HCT116 (cell line): ENCODE results near the gene CYTH2. TPM values are rescaled to one million over a fixed set of nuclear protein-coding genes. Genes with fewer than 3 reads are reported as not detected.

Source experiments
- ATAC-seq: fragments of 200-7000 bp; cut with Tn5 transposase; 2 replicates; pipeline ENCODE4 v1.9.1; 2020; ENCODE audit warnings: mild to moderate bottlenecking, moderate library complexity
- BruUV-seq: library from RNA; stranded (reverse); fragments of 400-500 nt; replicated peaks from 2 replicates; lab custom pipeline; 2021; lab: Mats Ljungman, UMichigan
- CTCF ChIA-PET: fragments of 300-600 bp; sonication (Branson Sonifier 250); formaldehyde crosslinking; loops from one replicate; lab custom pipeline; 2021; ENCODE audit warnings: antibody characterized with exemption; lab: Charles Lee
- POLR2A ChIA-PET: fragments of 300-600, 350-600 bp; sonication (Branson Sonifier 250); formaldehyde crosslinking; loops from one replicate; lab custom pipeline; 2021; ENCODE audit warnings: antibody characterized with exemption; lab: Charles Lee
- RAD21 ChIA-PET, 2 experiments: fragments of 300-600 bp; sonication (Branson Sonifier 250); formaldehyde crosslinking; loops; one replicate each; lab custom pipeline; 2023; ENCODE audit warnings: low total read pairs in 2 of 2; ENCODE audit not compliant: uncharacterized antibody in 2 of 2, unreplicated experiment in 2 of 2, low non-redundant PET in 1 of 2; lab: Charles Lee
- DNase-seq: peaks from one replicate; pipeline ENCODE4 v3.0.0-alpha.2; 2010; ENCODE audit warnings: low read depth, low spot score
- H2AFZ ChIP-seq: fragments of 200-600 bp; shearing (Covaris generic), sonication (generic); 2 replicates; pipeline ENCODE4 v1.6.1; 2017; ENCODE audit warnings: low read depth, mixed run types, mixed read lengths, antibody characterized with exemption, low read length; ENCODE audit not compliant: poor library complexity, severe bottlenecking
- H3K27ac ChIP-seq: 2 replicates; pipeline ENCODE4 v1.5.1; 2012; ENCODE audit warnings: low read depth, low read length
- H3K27me3 ChIP-seq: fragments of 200-600 bp; sonication (generic); 2 replicates; pipeline ENCODE4 v1.6.1; 2016; ENCODE audit warnings: mixed run types, low read length, mixed read lengths; ENCODE audit not compliant: insufficient read depth
- H3K36me3 ChIP-seq, 2 experiments: fragments of 200-500 bp in 1 of 2; fragments of 200-600 bp in 1 of 2; sonication (Bioruptor generic) in 1 of 2; sonication (generic) in 1 of 2; 2 replicates each; pipeline versions ENCODE4 v1.5.1 to v1.6.1; 2014 to 2016; ENCODE audit warnings: low read length in 2 of 2, inconsistent platforms in 1 of 2, mixed read lengths in 1 of 2, mixed run types in 1 of 2; ENCODE audit not compliant: insufficient read depth in 2 of 2, control insufficient read depth in 1 of 2
- H3K4me1 ChIP-seq, 2 experiments: fragments of 200-600 bp in 1 of 2; sonication (generic) in 1 of 2; 2 replicates each; pipeline versions ENCODE4 v1.5.1 to v1.6.1; 2012 to 2017; ENCODE audit warnings: low read length in 2 of 2, inconsistent platforms in 1 of 2, mild to moderate bottlenecking in 1 of 2, mixed read lengths in 1 of 2, mixed run types in 1 of 2, moderate library complexity in 1 of 2; ENCODE audit not compliant: insufficient read depth in 2 of 2, control insufficient read depth in 1 of 2
- H3K4me2 ChIP-seq: fragments of 200-600 bp; sonication (generic); 2 replicates; pipeline ENCODE4 v1.6.1; 2017; ENCODE audit warnings: mixed run types, low read length, mixed read lengths
- H3K4me3 ChIP-seq, 2 experiments: fragments of 200-600 bp in 1 of 2; sonication (generic) in 1 of 2; replicated peaks in 1 of 2; 2 replicates each; pipeline ENCODE4 v1.5.1; 2011 to 2016; ENCODE audit warnings: low read length in 2 of 2, control low read depth in 1 of 2, low read depth in 1 of 2, mild to moderate bottlenecking in 1 of 2, mixed read lengths in 1 of 2, mixed run types in 1 of 2
- H3K79me2 ChIP-seq: fragments of 200-600 bp; sonication (generic); 2 replicates; pipeline ENCODE4 v1.6.1; 2017; ENCODE audit warnings: mild to moderate bottlenecking, mixed run types, low read length, moderate library complexity, mixed read lengths; ENCODE audit not compliant: insufficient read depth
- H3K9ac ChIP-seq: fragments of 200-600 bp; sonication (generic); 2 replicates; pipeline ENCODE4 v1.6.1; 2016; ENCODE audit warnings: low read length, mixed read lengths
- H3K9me2 ChIP-seq: fragments of 200-600 bp; sonication (generic), shearing (Covaris generic); 2 replicates; pipeline ENCODE4 v1.6.1; 2017; ENCODE audit warnings: mixed run types, mild to moderate bottlenecking, moderate library complexity; ENCODE audit not compliant: insufficient read depth
- H3K9me3 ChIP-seq, 2 experiments: fragments of 200-500 bp in 1 of 2; fragments of 200-600 bp in 1 of 2; sonication (Bioruptor generic) in 1 of 2; sonication (generic) in 1 of 2; 2 replicates each; pipeline ENCODE4 v1.6.1; 2014 to 2017; ENCODE audit warnings: low read length in 2 of 2, mixed read lengths in 2 of 2, inconsistent platforms in 1 of 2, low read depth in 1 of 2, mild to moderate bottlenecking in 1 of 2, mixed run types in 1 of 2, moderate library complexity in 1 of 2; ENCODE audit not compliant: control insufficient read depth in 1 of 2, insufficient read depth in 1 of 2
- H4K20me1 ChIP-seq: fragments of 200-600 bp; sonication (generic), shearing (Covaris generic); 2 replicates; pipeline ENCODE4 v1.6.1; 2017; ENCODE audit warnings: mixed run types, mild to moderate bottlenecking, moderate library complexity; ENCODE audit not compliant: insufficient read depth
- EZH2phosphoT487 ChIP-seq: fragments of 200-600 bp; IDR thresholded peaks from 2 replicates; pipeline ENCODE4 v1.6.1; 2018; ENCODE audit warnings: antibody characterized with exemption, borderline replicate concordance
- POLR2AphosphoS5 ChIP-seq: IDR thresholded peaks from 2 replicates; pipeline ENCODE4 v1.6.1; 2011; ENCODE audit warnings: mild to moderate bottlenecking, low read depth, low read length, moderate library complexity
- RAD21 ChIP-seq: IDR thresholded peaks from 2 replicates; pipeline ENCODE4 v1.6.1; 2012; ENCODE audit warnings: low read depth, mild to moderate bottlenecking
- SP1 ChIP-seq: IDR thresholded peaks from 2 replicates; pipeline ENCODE4 v1.6.1; 2012; ENCODE audit warnings: low read depth
- TCF7L2 ChIP-seq: IDR thresholded peaks from 2 replicates; pipeline ENCODE4 v1.7.0; 2011; ENCODE audit warnings: borderline replicate concordance, inconsistent platforms; ENCODE audit not compliant: insufficient read depth, insufficient read length; ENCODE audit errors: extremely low read depth
- intact Hi-C: fragments of 100-400 bp; cut with micrococcal nuclease; formaldehyde crosslinking; loops from 2 replicates; pipeline ENCODE4 v1.10.0; 2022
- total RNA-seq: library from RNA; stranded (reverse); gene quantifications from one replicate; pipeline ENCODE4 v1.2.1, GENCODE V29; 2021; ENCODE audit not compliant: unreplicated experiment
- TF ChIP-seq, protein P1 (sequence below): IDR thresholded peaks from 2 replicates; pipeline ENCODE4 v1.6.1; 2012

CYTH2 gene
- total RNA-seq, 1 experiment from 2014 or later = 75.3 TPM

DNA sequence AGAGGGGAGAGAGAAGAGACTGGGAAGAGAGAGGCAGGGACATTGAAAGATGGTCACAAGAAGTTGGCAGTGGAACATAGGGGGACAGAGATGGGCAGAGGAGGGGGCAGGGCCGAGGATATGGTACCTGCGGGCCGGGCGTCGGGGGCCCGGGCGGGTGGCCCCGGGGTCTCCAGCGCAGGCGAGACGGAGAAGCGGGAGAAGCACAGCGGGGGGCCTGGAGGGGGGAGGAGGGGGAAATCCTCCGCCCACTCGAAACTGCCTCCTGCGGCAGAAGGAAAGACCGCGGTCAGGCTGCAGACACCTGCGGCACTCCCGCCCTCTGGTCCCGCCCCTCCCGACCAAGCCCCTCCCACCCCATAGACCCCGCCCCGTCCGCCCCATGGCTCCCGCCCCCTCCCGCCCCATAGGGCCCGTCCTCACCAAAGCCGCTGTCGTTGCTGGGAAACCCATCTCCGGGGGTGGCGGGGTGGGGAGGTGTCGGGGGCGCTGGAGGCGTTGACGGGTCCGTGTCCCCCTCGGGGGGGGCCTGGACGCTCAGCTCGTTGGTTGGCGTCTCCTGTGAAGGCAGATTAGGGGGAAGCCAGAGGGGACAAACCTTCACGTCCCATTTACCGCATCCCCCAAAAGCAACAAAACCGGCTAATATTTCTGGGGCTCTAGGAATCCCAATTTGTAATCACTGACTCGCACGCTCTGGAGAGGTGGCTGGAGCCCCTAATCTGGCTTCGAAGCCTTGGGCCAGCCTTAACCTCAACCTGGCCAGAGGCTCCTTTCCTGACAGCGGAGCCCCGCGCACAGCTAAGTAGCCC, 22.0 kb downstream of the CYTH2 start:
- POLR2A ChIA-PET = interaction anchor here (0.6 to 1.3 kb wide), 3 partner anchors 11 to 91 kb away, joined by 3 to 4 read pairs (median 3); no protein-coding TSS in a partner anchor
- DNase-seq (peak; percentile 71), ATAC-seq (peak; percentile 11)
- H3K9me2 ChIP-seq = no peaks in the 10 kb centered on the region
- peaks cover 62 to 86% of the 10 kb centered on the region in 2 experiments for H3K4me1 ChIP-seq
- H3K4me2 ChIP-seq = peak overlapping the region; percentile 100
- H3K79me2 ChIP-seq = peaks cover 39% of the 10 kb centered on the region
- H3K36me3 ChIP-seq = 0 out of 4 replicates have a peak, but pooled peaks cover 0 to 4% of the 10 kb centered on the region in 2 experiments
- TF ChIP-seq EZH2phosphoT487 (no peak), POLR2AphosphoS5 (peak; percentile 81)
- H3K9me3 ChIP-seq = no peaks in the 10 kb centered on the region
- RAD21 ChIA-PET = interaction anchor here in 1 of 2 experiments (1.7 kb wide), 1 partner anchor 93 kb away, joined by 6 read pairs; no protein-coding TSS in a partner anchor
- H2AFZ ChIP-seq = no peak overlapping the region
- BruUV-seq = no TSS peak
- intact Hi-C loops = loop anchor here (1.0 to 10.0 kb wide), 3 partner anchors 96 to 171 kb away; partner anchors contain the start of genes GRIN2D and KDELR1
- H3K4me3 ChIP-seq = peak overlapping the region; percentile 80 to 96
- no peaks in the 10 kb centered on the region for H3K27me3 ChIP-seq
- H3K27ac ChIP-seq = peak overlapping the region; percentile 97
- CTCF ChIA-PET = interaction anchor here (2.0 to 4.7 kb wide), 3 partner anchors 11 to 98 kb away, joined by 6 to 65 read pairs (median 15); no protein-coding TSS in a partner anchor
- H4K20me1 ChIP-seq = no peaks in the 10 kb centered on the region
- peak overlapping the region; percentile 97 for H3K9ac ChIP-seq

DNA sequence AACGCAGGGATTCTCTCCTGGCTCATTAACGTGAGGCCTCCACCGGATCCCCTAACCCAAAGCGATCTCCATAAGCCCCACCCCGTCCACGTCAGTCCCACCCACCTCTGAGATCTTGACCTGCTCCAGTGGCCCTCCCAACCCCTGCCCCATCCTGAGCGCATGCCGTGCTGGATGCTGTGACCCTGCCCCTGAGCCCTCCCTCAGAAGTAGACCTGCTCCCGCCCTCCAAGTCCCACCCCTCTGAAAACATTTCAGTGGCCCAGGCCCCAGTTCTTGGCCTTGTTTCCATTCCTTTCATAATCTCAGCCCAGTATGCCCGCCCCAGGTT, 22.6 kb downstream of the CYTH2 start:
- intact Hi-C loops = loop anchor here (5.0 to 10.0 kb wide), 2 partner anchors 97 to 139 kb away; partner anchors contain the start of genes GRIN2D and KDELR1
- H3K9me3 ChIP-seq = no peaks in the 10 kb centered on the region
- no peaks in the 10 kb centered on the region for H3K9me2 ChIP-seq
- POLR2A ChIA-PET = no interaction called here
- H2AFZ ChIP-seq = no peak overlapping the region
- H3K4me1 ChIP-seq = peaks cover 57 to 80% of the 10 kb centered on the region in 2 experiments
- no peaks in the 10 kb centered on the region for H3K27me3 ChIP-seq
- H3K4me2 ChIP-seq = peak overlapping the region; percentile 59
- RAD21 ChIA-PET = no interaction called here
- no peak for ATAC-seq
- H4K20me1 ChIP-seq = no peaks in the 10 kb centered on the region
- CTCF ChIA-PET = interaction anchor here (2.0 to 4.7 kb wide), 2 partner anchors 11 to 92 kb away, joined by 6 to 65 read pairs; no protein-coding TSS in a partner anchor
- peak overlapping the region; percentile 56 for H3K27ac ChIP-seq
- peak overlapping the region; percentile 62 for H3K9ac ChIP-seq
- no TSS peak for BruUV-seq
- H3K4me3 ChIP-seq = no peak overlapping the region
- DNase-seq = no peak
- 0 out of 4 replicates have a peak, but pooled peaks cover 0 to 4% of the 10 kb centered on the region in 2 experiments for H3K36me3 ChIP-seq
- TF ChIP-seq, protein P1, sequence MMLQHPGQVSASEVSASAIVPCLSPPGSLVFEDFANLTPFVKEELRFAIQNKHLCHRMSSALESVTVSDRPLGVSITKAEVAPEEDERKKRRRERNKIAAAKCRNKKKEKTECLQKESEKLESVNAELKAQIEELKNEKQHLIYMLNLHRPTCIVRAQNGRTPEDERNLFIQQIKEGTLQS = no peak
- TF ChIP-seq TCF7L2 (no peak), POLR2AphosphoS5 (no peak), RAD21 (no peak), SP1 (no peak)
- H3K79me2 ChIP-seq = peaks cover 39% of the 10 kb centered on the region
